SK-N-SH (cell line): ENCODE measurements around the gene RASGRF1. TPM values are rescaled to one million over a fixed set of nuclear protein-coding genes. Genes with fewer than 3 reads are reported as not detected.

Experiments used
- CTCF ChIA-PET: fragments of 300-600, 350-600 bp; formaldehyde crosslinking; extraction: SDS; loops from one replicate; lab custom pipeline; 2021; lab: Yijun Ruan, JAX
- POLR2A ChIA-PET: fragments of 350-600 bp; sonication (Branson Sonifier 250); formaldehyde crosslinking; extraction: SDS; loops from one replicate; lab custom pipeline; 2020; ENCODE audit warnings: antibody characterized with exemption, inconsistent platforms; lab: Yijun Ruan, JAX
- DNase-seq: peaks from one replicate; pipeline ENCODE4 v3.0.0; 2012
- H2AFZ ChIP-seq: fragments of 200-600 bp; sonication (generic); 2 replicates; pipeline ENCODE4 v1.8.1; 2016; ENCODE audit warnings: antibody characterized with exemption, mild to moderate bottlenecking, low read depth
- H3F3A ChIP-seq: fragments of 200-600 bp; sonication (generic); replicated peaks from 2 replicates; pipeline ENCODE3; 2016; ENCODE audit warnings: antibody characterized with exemption, mild to moderate bottlenecking; ENCODE audit not compliant: insufficient read depth
- H3K27ac ChIP-seq, 2 experiments: fragments of 200-500 bp in 1 of 2; fragments of 200-600 bp in 1 of 2; sonication (Bioruptor generic) in 1 of 2; sonication (generic), shearing (Covaris generic) in 1 of 2; 2 replicates each; pipeline versions ENCODE4 v1.5.1 to v1.6.1; 2014 to 2016; ENCODE audit warnings: low read depth in 2 of 2, inconsistent platforms in 1 of 2, low read length in 1 of 2, mild to moderate bottlenecking in 1 of 2, mixed read lengths in 1 of 2
- H3K27me3 ChIP-seq: fragments of 200-600 bp; sonication (generic), shearing (Covaris generic); 2 replicates; pipeline ENCODE4 v1.6.1; 2016; ENCODE audit warnings: mixed run types; ENCODE audit not compliant: insufficient read depth
- H3K36me3 ChIP-seq, 2 experiments: fragments of 200-500 bp in 1 of 2; fragments of 200-600 bp in 1 of 2; sonication (Bioruptor generic) in 1 of 2; sonication (generic) in 1 of 2; replicated peaks in 1 of 2; 2 replicates each; pipeline versions ENCODE3 to v1.5.1; 2014 to 2016; ENCODE audit warnings: low read length in 1 of 2, mild to moderate bottlenecking in 1 of 2; ENCODE audit not compliant: insufficient read depth in 2 of 2, control insufficient read depth in 1 of 2
- H3K4me1 ChIP-seq, 2 experiments: fragments of 200-500 bp in 1 of 2; fragments of 200-600 bp in 1 of 2; sonication (Bioruptor generic) in 1 of 2; sonication (generic), shearing (Covaris generic) in 1 of 2; 2 replicates each; pipeline versions ENCODE4 v1.5.1 to v1.6.1; 2014 to 2016; ENCODE audit warnings: low read depth in 1 of 2, low read length in 1 of 2, mixed run types in 1 of 2; ENCODE audit not compliant: insufficient read depth in 2 of 2, control insufficient read depth in 1 of 2
- H3K4me2 ChIP-seq: fragments of 200-600 bp; sonication (generic), shearing (Covaris generic); 2 replicates; pipeline ENCODE4 v1.6.1; 2017; ENCODE audit warnings: mixed run types
- H3K4me3 ChIP-seq, 2 experiments: fragments of 200-500 bp in 1 of 2; fragments of 200-600 bp in 1 of 2; sonication (Bioruptor generic) in 1 of 2; sonication (generic), shearing (Covaris generic) in 1 of 2; 2 replicates each; pipeline versions ENCODE4 v1.5.1 to v1.8.1; 2014 to 2016; ENCODE audit warnings: low read depth in 2 of 2, inconsistent platforms in 1 of 2, low read length in 1 of 2, mild to moderate bottlenecking in 1 of 2, mixed read lengths in 1 of 2, moderate library complexity in 1 of 2
- H3K79me2 ChIP-seq: fragments of 200-600 bp; sonication (generic); 2 replicates; pipeline ENCODE4 v1.8.1; 2017; ENCODE audit warnings: mild to moderate bottlenecking; ENCODE audit not compliant: insufficient read depth
- H3K9ac ChIP-seq: fragments of 200-600 bp; sonication (generic); 2 replicates; pipeline ENCODE4 v1.6.1; 2017; ENCODE audit warnings: mixed run types
- H3K9me2 ChIP-seq: fragments of 200-600 bp; sonication (generic); 2 replicates; pipeline ENCODE4 v1.6.1; 2017; ENCODE audit warnings: mixed run types
- H3K9me3 ChIP-seq: fragments of 200-600 bp; sonication (generic); 2 replicates; pipeline ENCODE4 v1.6.1; 2017; ENCODE audit warnings: mixed run types, mild to moderate bottlenecking, moderate library complexity
- H4K20me1 ChIP-seq: fragments of 200-600 bp; sonication (generic); 2 replicates; pipeline ENCODE4 v1.6.1; 2017; ENCODE audit warnings: mild to moderate bottlenecking, mixed run types; ENCODE audit not compliant: insufficient read depth
- CHD2 ChIP-seq: fragments of 150-350 bp; IDR thresholded peaks from 2 replicates; pipeline ENCODE4 v1.6.1; 2018; ENCODE audit warnings: low read length; ENCODE audit not compliant: partially characterized antibody
- CTCF ChIP-seq: fragments of 200-600 bp; sonication (generic); IDR thresholded peaks from 2 replicates; pipeline ENCODE4 v1.6.1; 2017; ENCODE audit warnings: antibody characterized with exemption, mild to moderate bottlenecking, moderate library complexity
- ELF1 ChIP-seq: IDR thresholded peaks from 2 replicates; pipeline ENCODE4 v1.4.0; 2012
- EZH2phosphoT487 ChIP-seq: fragments of 200-600 bp; sonication (generic); IDR thresholded peaks from 2 replicates; pipeline ENCODE4 v1.6.1; 2017; ENCODE audit warnings: low read depth, mixed run types, mild to moderate bottlenecking, antibody characterized with exemption, moderate library complexity, borderline replicate concordance
- FOSL2 ChIP-seq: IDR thresholded peaks from 2 replicates; pipeline ENCODE4 v1.4.0; 2012; ENCODE audit warnings: low read depth, mild to moderate bottlenecking, moderate library complexity, borderline replicate concordance
- FOXJ3 ChIP-seq: sonication (generic); formaldehyde crosslinking; IDR thresholded peaks from 2 replicates; pipeline ENCODE4 v1.5.1; 2020; ENCODE audit warnings: mild to moderate bottlenecking, missing genetic modification reagents
- MAX ChIP-seq: IDR thresholded peaks from 2 replicates; pipeline ENCODE4 v1.4.0; 2012; ENCODE audit warnings: low read depth
- MXI1 ChIP-seq: IDR thresholded peaks from 2 replicates; pipeline ENCODE4 v1.6.1; 2012; ENCODE audit warnings: mild to moderate bottlenecking, low read depth, low read length, improper control_type of control experiment
- NFIC ChIP-seq: IDR thresholded peaks from 2 replicates; pipeline ENCODE4 v1.4.0; 2012; ENCODE audit warnings: borderline replicate concordance
- NRF1 ChIP-seq: IDR thresholded peaks from 2 replicates; pipeline ENCODE4 v1.6.1; 2012; ENCODE audit warnings: low read depth, mild to moderate bottlenecking, low read length
- PBX3 ChIP-seq: IDR thresholded peaks from 2 replicates; pipeline ENCODE4; 2012
- RCOR1 ChIP-seq: fragments of 150-350 bp; IDR thresholded peaks from 2 replicates; pipeline ENCODE4 v1.6.1; 2017; ENCODE audit warnings: antibody characterized with exemption, low read length
- RXRA ChIP-seq: IDR thresholded peaks from 2 replicates; pipeline ENCODE4 v1.4.0; 2012; ENCODE audit warnings: low read depth, mild to moderate bottlenecking, borderline replicate concordance
- TCF12 ChIP-seq: IDR thresholded peaks from 2 replicates; pipeline ENCODE4 v1.4.0; 2012
- ZBTB33 ChIP-seq: IDR thresholded peaks from 2 replicates; pipeline ENCODE4 v1.4.0; 2012; ENCODE audit warnings: low read depth, borderline replicate concordance
- WGBS: methylation state at CpG from one replicate; pipeline ENCODE4 v1.1.6; 2017; ENCODE audit warnings: low lambda C conversion rate; 5-methylcytosine and 5-hydroxymethylcytosine counted together
- polyA plus RNA-seq, 3 experiments: library from polyadenylated mRNA; depleted of rRNA; stranded (reverse); fragments of >200 nt; gene quantifications; 2 replicates each; pipeline ENCODE4 v1.2.3, GENCODE V29; 2012

The RASGRF1 gene
- polyA plus RNA-seq, 1 of the 3 experiments (the other 2 are of a cell fraction): 0.10 TPM

GRCh38 chr15:78921517-78921916 lies 169.1 kb downstream of the RASGRF1 start:
- peaks cover 24% of the 10 kb centered on the region; the same call in 1 of the 2 replicates for H3K79me2 ChIP-seq
- H3K9ac ChIP-seq: no peak overlapping the region
- no peaks in the 10 kb centered on the region for H3K9me3 ChIP-seq
- no peaks in the 10 kb centered on the region for H3K27me3 ChIP-seq
- H3K36me3 ChIP-seq: peaks cover 43 to 45% of the 10 kb centered on the region in 2 experiments
- no peak overlapping the region for H3K4me3 ChIP-seq
- no peak for DNase-seq
- POLR2A ChIA-PET: no interaction called here
- CTCF ChIA-PET: interaction anchor here (1.2 to 8.0 kb wide), 4 partner anchors 12 to 263 kb away, joined by 3 to 59 read pairs (median 4); partner anchors contain the start of gene CTSH
- H3K4me2 ChIP-seq: no peak overlapping the region
- H3K27ac ChIP-seq: no peak overlapping the region; a peak in 1 of 4 replicates
- TF ChIP-seq CTCF (no peak), RXRA (no peak), FOXJ3 (no peak), NRF1 (no peak), PBX3 (no peak), CHD2 (no peak), ZBTB33 (no peak), MAX (no peak), MXI1 (no peak), RCOR1 (no peak), EZH2phosphoT487 (no peak), ELF1 (no peak), FOSL2 (no peak), NFIC (no peak), TCF12 (no peak)
- no peak overlapping the region for H2AFZ ChIP-seq
- H4K20me1 ChIP-seq: peaks cover 16% of the 10 kb centered on the region; the same call in 1 of the 2 replicates
- WGBS: 92% methylated on average over 6 of the region's 6 CpGs
- H3F3A ChIP-seq: peaks cover 5% of the 10 kb centered on the region
- peaks cover 0 to 4% of the 10 kb centered on the region in 2 experiments; a peak in 1 of 4 replicates for H3K4me1 ChIP-seq
- no peaks in the 10 kb centered on the region for H3K9me2 ChIP-seq
